Spleen (tissue), 7 donors: ENCODE data around the gene TMEM179.

ENCODE experiments used
- CTCF ChIP-seq, 11 experiments: fragments of 200-600 bp in 7 of 11; fragments of 450-650 bp in 4 of 11; sonication (generic) in 4 of 11; IDR thresholded peaks in 8 of 11; conservative IDR thresholded peaks in 3 of 11; 1 replicate in 7 of 11; 2 replicates in 4 of 11; pipeline versions ENCODE4 v1.4.0 to v1.8.0; 2016 to 2021; ENCODE audit warnings: antibody characterized with exemption in 11 of 11, inconsistent platforms in 4 of 11, mild to moderate bottlenecking in 1 of 11
- POLR2A ChIP-seq, 3 donors: fragments of 450-650 bp; IDR thresholded peaks; one replicate each; pipeline ENCODE4 v1.5.1; 2017; ENCODE audit warnings: antibody characterized with exemption in 3 of 3, mild to moderate bottlenecking in 1 of 3
- POLR2AphosphoS5 ChIP-seq, 3 donors: sonication (generic); formaldehyde crosslinking; IDR thresholded peaks; one replicate each; pipeline ENCODE4 v1.5.1; 2017; ENCODE audit warnings: antibody characterized with exemption in 3 of 3
- donor health status: DM: no; HTN: no; CAD: no; lungs with moderate emphysema.
- donor health status: DM: no; HTN: no; CAD: no.
- donor health status: DM: no; HTN: no; CAD: no.

GRCh38 chr14:104593241-104593701 is 11.3 kb downstream of the TMEM179 start:
- TF ChIP-seq CTCF (IDR thresholded peaks at IDR 0.05 in 8 of 11, conservative IDR thresholded peaks at IDR 0.05 in 3 of 11) (no peak), POLR2A (IDR thresholded peaks at IDR 0.05) (no peak), POLR2AphosphoS5 (IDR thresholded peaks at IDR 0.05) (no peak)
